Calu3 (cell line): Measurements from ENCODE around the gene RGS9. TPM values are rescaled to one million over a fixed set of nuclear protein-coding genes. Genes with fewer than 3 reads are reported as not detected.

Experiments used
- BruUV-seq: library from RNA; stranded (reverse); fragments of 400-500 nt; replicated peaks from 2 replicates; lab custom pipeline; 2021; lab: Mats Ljungman, UMichigan
- CTCF ChIA-PET: fragments of 300-600 bp; sonication (Branson Sonifier 250); formaldehyde crosslinking; loops from one replicate; lab custom pipeline; 2022; ENCODE audit warnings: antibody characterized with exemption; lab: Charles Lee
- DNase-seq: peaks from one replicate; pipeline ENCODE4 v3.0.0; 2022
- H3K27ac Mint-ChIP-seq: one replicate; pipeline ENCODE4 v1.8.0; 2022; ENCODE audit warnings: mixed read lengths; ENCODE audit not compliant: unreplicated experiment
- H3K27me3 Mint-ChIP-seq: one replicate; pipeline ENCODE4 v1.8.0; 2022; ENCODE audit warnings: mixed read lengths; ENCODE audit not compliant: unreplicated experiment
- H3K36me3 Mint-ChIP-seq: one replicate; pipeline ENCODE4 v1.8.0; 2022; ENCODE audit warnings: mild to moderate bottlenecking, moderate library complexity, mixed read lengths; ENCODE audit not compliant: insufficient read depth, unreplicated experiment
- H3K4me1 Mint-ChIP-seq: one replicate; pipeline ENCODE4 v1.8.0; 2022; ENCODE audit warnings: mild to moderate bottlenecking, low read depth, mixed read lengths; ENCODE audit not compliant: unreplicated experiment
- H3K4me3 Mint-ChIP-seq: one replicate; pipeline ENCODE4 v1.8.0; 2022; ENCODE audit warnings: mild to moderate bottlenecking, low read depth, moderate library complexity, mixed read lengths; ENCODE audit not compliant: unreplicated experiment
- H3K9me3 Mint-ChIP-seq: one replicate; pipeline ENCODE4 v1.8.0; 2022; ENCODE audit warnings: low read depth, mixed read lengths; ENCODE audit not compliant: unreplicated experiment
- intact Hi-C: fragments of 100-400 bp; cut with micrococcal nuclease; formaldehyde crosslinking; loops from one replicate; pipeline ENCODE4 v1.10.0; 2022; ENCODE audit not compliant: unreplicated experiment
- total RNA-seq: library from RNA; stranded (reverse); gene quantifications from 2 replicates; pipeline ENCODE4 v1.2.3, GENCODE V29; 2022
- TF ChIP-seq, protein P1 (sequence below): fragments of 200-600 bp; IDR thresholded peaks from one replicate; pipeline ENCODE4 v1.8.0; 2022; ENCODE audit warnings: antibody characterized with exemption; ENCODE audit not compliant: unreplicated experiment

RGS9 gene
- total RNA-seq, 1 experiment from 2014 or later: 0.54 TPM

DNA sequence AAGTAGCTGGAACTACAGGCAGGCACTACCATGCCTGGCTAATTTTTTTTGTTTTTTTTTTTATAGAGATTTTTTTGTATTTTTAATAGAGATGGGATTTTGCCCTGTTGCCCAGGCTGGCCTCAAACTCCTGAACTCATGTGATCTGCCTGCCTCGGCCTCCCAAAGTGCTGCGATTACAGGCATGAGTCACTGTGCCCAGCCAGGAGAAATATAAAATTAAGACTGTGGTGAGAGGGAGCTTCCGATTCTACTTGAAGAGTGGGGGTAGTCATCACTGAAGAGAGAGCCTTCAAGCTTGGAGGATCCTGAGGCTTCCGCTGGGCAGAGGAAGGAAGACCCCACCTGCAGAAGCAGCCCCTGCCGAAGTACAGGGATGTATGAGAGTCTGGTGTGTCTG is 34.4 kb upstream of the RGS9 start:
- Mint-ChIP-seq H3K4me3 (no peak overlapping the region), H3K4me1 (no peaks in the 10 kb centered on the region), H3K27ac (no peak overlapping the region), H3K36me3 (no peaks in the 10 kb centered on the region), H3K9me3 (no peaks in the 10 kb centered on the region), H3K27me3 (peaks cover 10% of the 10 kb centered on the region)
- intact Hi-C loops: loop anchor here (10.0 kb wide), 1 partner anchor 138 kb away; no protein-coding TSS in a partner anchor
- CTCF ChIA-PET: interaction anchor here (0.5 kb wide), 1 partner anchor 12 kb away, joined by 4 read pairs; no protein-coding TSS in a partner anchor
- no TSS peak for BruUV-seq
- TF ChIP-seq, protein P1, sequence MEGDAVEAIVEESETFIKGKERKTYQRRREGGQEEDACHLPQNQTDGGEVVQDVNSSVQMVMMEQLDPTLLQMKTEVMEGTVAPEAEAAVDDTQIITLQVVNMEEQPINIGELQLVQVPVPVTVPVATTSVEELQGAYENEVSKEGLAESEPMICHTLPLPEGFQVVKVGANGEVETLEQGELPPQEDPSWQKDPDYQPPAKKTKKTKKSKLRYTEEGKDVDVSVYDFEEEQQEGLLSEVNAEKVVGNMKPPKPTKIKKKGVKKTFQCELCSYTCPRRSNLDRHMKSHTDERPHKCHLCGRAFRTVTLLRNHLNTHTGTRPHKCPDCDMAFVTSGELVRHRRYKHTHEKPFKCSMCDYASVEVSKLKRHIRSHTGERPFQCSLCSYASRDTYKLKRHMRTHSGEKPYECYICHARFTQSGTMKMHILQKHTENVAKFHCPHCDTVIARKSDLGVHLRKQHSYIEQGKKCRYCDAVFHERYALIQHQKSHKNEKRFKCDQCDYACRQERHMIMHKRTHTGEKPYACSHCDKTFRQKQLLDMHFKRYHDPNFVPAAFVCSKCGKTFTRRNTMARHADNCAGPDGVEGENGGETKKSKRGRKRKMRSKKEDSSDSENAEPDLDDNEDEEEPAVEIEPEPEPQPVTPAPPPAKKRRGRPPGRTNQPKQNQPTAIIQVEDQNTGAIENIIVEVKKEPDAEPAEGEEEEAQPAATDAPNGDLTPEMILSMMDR: no peak
- no peak for DNase-seq

DNA sequence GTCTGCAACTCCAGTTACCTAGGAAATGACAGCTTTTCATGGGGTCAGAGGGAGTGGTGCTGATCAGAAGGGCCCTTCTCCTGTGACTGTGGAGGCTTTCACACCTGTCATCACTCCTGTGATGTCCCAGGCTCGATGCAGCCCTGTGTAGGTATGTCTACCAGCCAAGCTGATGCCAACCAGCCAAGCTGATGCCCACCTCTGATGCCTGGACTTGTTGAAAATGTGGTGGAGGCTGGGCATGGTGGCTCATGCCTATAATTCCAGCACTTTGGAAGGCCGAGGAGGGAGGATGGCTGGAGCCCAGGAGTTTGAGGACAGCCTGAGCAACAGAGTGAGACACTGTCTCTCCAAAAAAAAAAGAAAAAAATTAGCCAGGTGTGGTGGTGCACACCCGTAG is 33.7 kb upstream of the RGS9 start:
- Mint-ChIP-seq H3K4me3 (no peak overlapping the region), H3K4me1 (no peaks in the 10 kb centered on the region), H3K36me3 (no peaks in the 10 kb centered on the region), H3K27me3 (peaks cover 10% of the 10 kb centered on the region), H3K27ac (no peak overlapping the region), H3K9me3 (no peaks in the 10 kb centered on the region)
- intact Hi-C loops: loop anchor here (10.0 kb wide), 1 partner anchor 139 kb away; no protein-coding TSS in a partner anchor
- BruUV-seq: no TSS peak
- DNase-seq: no peak
- TF ChIP-seq, protein P1: no peak
- CTCF ChIA-PET: interaction anchor here (0.5 kb wide), 1 partner anchor 11 kb away, joined by 4 read pairs; no protein-coding TSS in a partner anchor

DNA sequence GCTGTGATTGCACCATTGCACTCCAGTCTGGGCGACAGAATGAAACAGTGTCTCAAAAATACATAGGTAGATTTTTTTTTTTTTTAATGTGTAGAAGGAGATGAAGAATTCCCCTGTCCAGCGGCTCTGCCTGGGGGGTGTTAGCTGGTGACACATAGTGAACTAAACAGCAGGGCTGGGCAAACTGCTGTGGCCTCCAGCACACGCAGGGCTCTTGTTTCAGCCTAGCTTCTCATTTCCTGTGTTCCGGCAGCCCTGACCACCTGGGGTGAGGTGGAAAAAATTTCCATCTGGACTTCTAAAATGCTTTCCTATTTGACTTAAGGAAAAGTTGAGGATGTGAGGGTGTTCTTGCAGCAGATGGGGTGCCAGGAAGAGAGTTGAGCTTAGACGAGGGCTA is 33.3 kb upstream of the RGS9 start:
- no TSS peak for BruUV-seq
- Mint-ChIP-seq H3K27me3 (peaks cover 12% of the 10 kb centered on the region), H3K4me1 (no peaks in the 10 kb centered on the region), H3K4me3 (no peak overlapping the region), H3K36me3 (no peaks in the 10 kb centered on the region), H3K27ac (no peak overlapping the region), H3K9me3 (no peaks in the 10 kb centered on the region)
- CTCF ChIA-PET: no interaction called here
- TF ChIP-seq, protein P1: no peak
- intact Hi-C loops: loop anchor here (10.0 kb wide), 1 partner anchor 139 kb away; no protein-coding TSS in a partner anchor
- no peak for DNase-seq

DNA sequence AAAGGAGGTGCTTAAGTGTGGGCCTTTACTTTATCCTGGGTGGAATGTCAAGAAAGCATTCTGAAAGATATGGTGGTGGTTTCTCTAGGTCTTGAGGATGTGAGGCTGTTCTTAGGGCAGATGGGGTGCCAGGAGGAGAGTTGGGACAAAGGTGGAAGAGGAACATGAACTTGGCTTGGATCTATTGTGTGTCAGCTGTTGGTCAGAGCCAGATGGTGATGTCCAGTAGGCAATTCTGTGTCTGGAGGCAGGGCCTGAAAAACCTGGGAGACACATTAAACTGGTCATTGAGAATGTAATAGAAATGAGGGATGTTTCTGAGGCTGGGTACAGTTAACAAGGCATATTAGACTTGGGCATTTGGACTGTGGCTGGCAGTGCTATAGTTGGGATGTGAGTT is 32.6 kb upstream of the RGS9 start:
- no TSS peak for BruUV-seq
- no peaks in the 10 kb centered on the region for H3K4me1 Mint-ChIP-seq

More for the DNA sequence above, 32.6 kb upstream of the RGS9 start:
- Mint-ChIP-seq H3K4me3 (no peak overlapping the region), H3K27ac (no peak overlapping the region), H3K36me3 (no peaks in the 10 kb centered on the region), H3K9me3 (no peaks in the 10 kb centered on the region), H3K27me3 (peaks cover 19% of the 10 kb centered on the region)
- CTCF ChIA-PET: no interaction called here
- intact Hi-C loops: loop anchor here (10.0 kb wide), 1 partner anchor 140 kb away; no protein-coding TSS in a partner anchor
- TF ChIP-seq, protein P1: no peak
- DNase-seq: no peak
